IMR-90 (cell line): ENCODE data around the gene PARD3. TPM values are rescaled to one million over a fixed set of nuclear protein-coding genes. Genes with fewer than 3 reads are reported as not detected.

Experiments used
- ATAC-seq: fragments of 200-7000 bp; cut with Tn5 transposase; 2 replicates; pipeline ENCODE4 v1.9.1; 2020; ENCODE audit warnings: low read depth, mild to moderate bottlenecking, moderate library complexity
- BruUV-seq: library from RNA; stranded (reverse); fragments of 400-500 nt; replicated peaks from 2 replicates; lab custom pipeline; 2021; lab: Mats Ljungman, UMichigan
- CTCF ChIA-PET: fragments of 300-600 bp; formaldehyde crosslinking; extraction: SDS; loops from one replicate; lab custom pipeline; 2021; ENCODE audit warnings: antibody characterized with exemption; lab: Yijun Ruan, JAX
- POLR2A ChIA-PET: fragments of 300-600 bp; sonication (Branson Sonifier 250); formaldehyde crosslinking; loops from one replicate; lab custom pipeline; 2022; ENCODE audit warnings: antibody characterized with exemption; ENCODE audit not compliant: unreplicated experiment; lab: Charles Lee
- DNase-seq: peaks from one replicate; pipeline ENCODE4 v3.0.0; 2013
- H2AFZ ChIP-seq: replicated peaks from 2 replicates; pipeline ENCODE3; 2013; ENCODE audit warnings: low read length, mild to moderate bottlenecking; ENCODE audit not compliant: poor library complexity
- H2AK5ac ChIP-seq: 2 replicates; pipeline ENCODE4 v1.6.1; 2013; ENCODE audit warnings: low read depth, low read length, inconsistent platforms
- H2AK9ac ChIP-seq: replicated peaks from 2 replicates; pipeline ENCODE3; 2013; ENCODE audit warnings: mild to moderate bottlenecking, low read depth, low read length, moderate library complexity; ENCODE audit not compliant: poor library complexity
- H2BK120ac ChIP-seq: 2 replicates; pipeline ENCODE4 v1.6.1; 2013; ENCODE audit warnings: low read depth, low read length, inconsistent platforms
- H2BK15ac ChIP-seq: 3 replicates; pipeline ENCODE4 v1.6.1; 2013; ENCODE audit warnings: low read depth, low read length, inconsistent platforms
- H2BK20ac ChIP-seq: 2 replicates; pipeline ENCODE4 v1.6.1; 2013; ENCODE audit warnings: low read depth, mild to moderate bottlenecking, inconsistent platforms, low read length, moderate library complexity
- H2BK5ac ChIP-seq: 2 replicates; pipeline ENCODE4 v1.6.1; 2013; ENCODE audit warnings: mild to moderate bottlenecking, low read depth, low read length, inconsistent platforms; ENCODE audit not compliant: poor library complexity, severe bottlenecking
- H3K14ac ChIP-seq: replicated peaks from 2 replicates; pipeline ENCODE4 v1.6.1; 2013; ENCODE audit warnings: low read depth, low read length, inconsistent platforms
- H3K18ac ChIP-seq: 2 replicates; pipeline ENCODE4 v1.6.1; 2013; ENCODE audit warnings: low read depth, low read length, control low read depth
- H3K23ac ChIP-seq: 2 replicates; pipeline ENCODE4 v1.6.1; 2013; ENCODE audit warnings: low read depth, low read length, inconsistent platforms
- H3K27ac ChIP-seq: 2 replicates; pipeline ENCODE4 v1.5.1; 2013; ENCODE audit warnings: mild to moderate bottlenecking, control low read depth, low read length; ENCODE audit not compliant: insufficient read depth
- H3K27me3 ChIP-seq: 2 replicates; pipeline ENCODE4 v1.6.1; 2013; ENCODE audit warnings: low read length; ENCODE audit not compliant: control insufficient read depth, insufficient read depth
- H3K36me3 ChIP-seq: 2 replicates; pipeline ENCODE4 v1.6.1; 2013; ENCODE audit warnings: low read length, mixed read lengths; ENCODE audit not compliant: control insufficient read depth, insufficient read depth
- H3K4ac ChIP-seq: 2 replicates; pipeline ENCODE4 v1.6.1; 2013; ENCODE audit warnings: low read depth, low read length, inconsistent platforms
- H3K4me1 ChIP-seq: 2 replicates; pipeline ENCODE4 v1.6.1; 2013; ENCODE audit warnings: low read length, mixed read lengths; ENCODE audit not compliant: control insufficient read depth, insufficient read depth
- H3K4me2 ChIP-seq: 2 replicates; pipeline ENCODE4 v1.6.1; 2013; ENCODE audit warnings: low read depth, mild to moderate bottlenecking, control low read depth, low read length, moderate library complexity
- H3K4me3 ChIP-seq: 2 replicates; pipeline ENCODE4 v1.5.1; 2013; ENCODE audit warnings: low read depth, mild to moderate bottlenecking, control low read depth, low read length, moderate library complexity; ENCODE audit not compliant: insufficient read depth
- H3K56ac ChIP-seq: 2 replicates; pipeline ENCODE4 v1.6.1; 2013; ENCODE audit warnings: low read length, inconsistent platforms; ENCODE audit not compliant: insufficient read depth; ENCODE audit errors: extremely low read depth
- H3K79me1 ChIP-seq, 2 experiments: 2 replicates each; pipeline ENCODE4 v1.6.1; 2013; ENCODE audit warnings: low read length in 2 of 2, inconsistent platforms in 1 of 2, low read depth in 1 of 2
- H3K9ac ChIP-seq: 2 replicates; pipeline ENCODE4 v1.6.1; 2013; ENCODE audit warnings: low read depth, low read length, control low read depth
- H3K9me1 ChIP-seq: 2 replicates; pipeline ENCODE4 v1.6.1; 2013; ENCODE audit warnings: low read length, inconsistent platforms; ENCODE audit not compliant: insufficient read depth
- H3K9me3 ChIP-seq: 2 replicates; pipeline ENCODE4 v1.6.1; 2013; ENCODE audit warnings: low read length; ENCODE audit not compliant: control insufficient read depth, insufficient read depth
- H4K20me1 ChIP-seq: 2 replicates; pipeline ENCODE4 v1.6.1; 2013; ENCODE audit warnings: low read length, inconsistent platforms; ENCODE audit not compliant: insufficient read depth
- H4K5ac ChIP-seq: 2 replicates; pipeline ENCODE4 v1.6.1; 2013; ENCODE audit warnings: mild to moderate bottlenecking, low read depth, low read length, control low read depth
- H4K8ac ChIP-seq, 2 experiments: 2 replicates each; pipeline ENCODE4 v1.6.1; 2013; ENCODE audit warnings: low read depth in 2 of 2, low read length in 2 of 2, control low read depth in 1 of 2, inconsistent platforms in 1 of 2
- H4K91ac ChIP-seq: 2 replicates; pipeline ENCODE4 v1.6.1; 2013; ENCODE audit warnings: low read depth, low read length, inconsistent platforms; ENCODE audit not compliant: insufficient read depth
- CHD1 ChIP-seq: IDR thresholded peaks from 2 replicates; pipeline ENCODE4 v1.6.1; 2012; ENCODE audit warnings: low read depth, low read length, improper control_type of control experiment
- FOS ChIP-seq: fragments of 150-350 bp; IDR thresholded peaks from 2 replicates; pipeline ENCODE4 v1.6.1; 2016; ENCODE audit warnings: low read depth, low read length
- MAZ ChIP-seq: IDR thresholded peaks from 2 replicates; pipeline ENCODE4 v1.6.1; 2012; ENCODE audit warnings: low read depth, mild to moderate bottlenecking, low read length, improper control_type of control experiment, moderate library complexity, borderline replicate concordance
- MXI1 ChIP-seq: IDR thresholded peaks from 2 replicates; pipeline ENCODE4 v1.6.1; 2012; ENCODE audit warnings: low read depth, mild to moderate bottlenecking, low read length, moderate library complexity, borderline replicate concordance
- NFE2L2 ChIP-seq: fragments of 150-350 bp; IDR thresholded peaks from 2 replicates; pipeline ENCODE4 v1.6.1; 2016; ENCODE audit warnings: low read depth, mild to moderate bottlenecking, low read length
- RFX5 ChIP-seq: IDR thresholded peaks from 2 replicates; pipeline ENCODE4 v1.8.0; 2012; ENCODE audit warnings: low read depth, mild to moderate bottlenecking, low read length, moderate library complexity
- SMC3 ChIP-seq: fragments of 150-350 bp; IDR thresholded peaks from 2 replicates; pipeline ENCODE4 v1.6.1; 2016; ENCODE audit warnings: low read depth, mild to moderate bottlenecking, antibody characterized with exemption, low read length, moderate library complexity
- WGBS, 2 experiments: methylation state at CpG; one replicate each; pipeline versions ENCODE4 v1.1.5 to v1.1.7; 2013; ENCODE audit warnings: missing lambda C conversion rate in 2 of 2; ENCODE audit not compliant: insufficient read length in 1 of 2; ENCODE audit errors: extremely low coverage in 2 of 2; 5-methylcytosine and 5-hydroxymethylcytosine counted together
- dilution Hi-C: fragments of 300-500 bp; cut with HindIII; formaldehyde crosslinking; loops from one replicate; pipeline ENCODE4 v1.14.3; 2018; ENCODE audit warnings: low sequenced_read_pairs; ENCODE audit not compliant: unreplicated experiment
- in situ Hi-C: fragments of 300-500 bp; cut with MboI; formaldehyde crosslinking; loops from 3 replicates; pipeline ENCODE4 v1.14.3; 2019; ENCODE audit warnings: low sequenced_read_pairs, inconsistent platforms, mixed read lengths
- intact Hi-C: fragments of 100-400 bp; cut with micrococcal nuclease; formaldehyde crosslinking; loops from 2 replicates; pipeline ENCODE4 v1.10.0; 2022
- polyA plus RNA-seq, 3 experiments: library from polyadenylated mRNA; depleted of rRNA; stranded (reverse); fragments of >200 nt; gene quantifications; 2 replicates each; pipeline ENCODE4 v1.2.3, GENCODE V29; 2012; ENCODE audit warnings: low replicate concordance in 1 of 3
- total RNA-seq: library from RNA; depleted of rRNA; stranded (reverse); fragments of >200 nt; gene quantifications from 2 replicates; pipeline ENCODE4 v1.2.3, GENCODE V29; 2012

The PARD3 gene
- total and polyA plus RNA-seq, 2 of the 4 experiments (the other 2 are of a cell fraction), result 14.6 to 37.5 TPM

DNA sequence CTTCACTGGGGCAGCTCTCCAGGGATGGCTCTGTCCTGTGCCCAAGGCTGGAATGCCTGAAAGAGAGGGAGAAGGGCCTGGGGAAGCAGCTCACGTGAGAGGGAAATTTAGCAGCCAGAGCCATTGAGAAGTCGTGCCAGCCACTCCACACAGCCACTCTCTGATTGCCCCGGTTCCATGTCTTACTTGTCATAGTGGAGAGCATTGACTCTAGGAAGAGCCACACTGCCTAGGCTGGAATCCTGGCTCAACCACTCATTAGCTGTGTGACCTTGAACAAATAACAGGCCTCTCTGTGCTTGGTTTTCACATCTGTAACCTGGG, 728.0 kb downstream of the PARD3 start:
- Histone ChIP-seq H3K9ac (no peak overlapping the region), H3K4me2 (no peak overlapping the region), H4K5ac (no peak overlapping the region), H2AK5ac (no peak overlapping the region), H2BK20ac (no peak overlapping the region), H3K27me3 (peaks cover 1% of the 10 kb centered on the region; the same call in 1 of the 2 replicates), H3K18ac (no peak overlapping the region), H3K27ac (no peak overlapping the region), H4K91ac (no peak overlapping the region), H3K4ac (no peak overlapping the region), H2BK5ac (no peak overlapping the region), H3K4me1 (no peaks in the 10 kb centered on the region), H2BK15ac (no peak overlapping the region), H3K79me1 (no peaks in the 10 kb centered on the region), H4K8ac (no peak overlapping the region), H3K4me3 (no peak overlapping the region), H3K56ac (no peak overlapping the region), H2AFZ (no peak overlapping the region), H2AK9ac (no peak overlapping the region), H3K23ac (no peak overlapping the region), H3K36me3 (no peaks in the 10 kb centered on the region), H3K9me3 (peaks cover 8% of the 10 kb centered on the region), H3K9me1 (no peaks in the 10 kb centered on the region), H3K14ac (no peak overlapping the region), H2BK120ac (no peak overlapping the region), H4K20me1 (no peaks in the 10 kb centered on the region)
- POLR2A ChIA-PET, result no interaction called here
- dilution Hi-C loops, result no loop called here
- intact Hi-C loops, result no loop called here
- no TSS peak for BruUV-seq
- no CpG with 5 or more reads among the region's 3 CpGs for WGBS, 2 experiments
- DNase-seq (no peak), ATAC-seq (no peak)
- CTCF ChIA-PET, result no interaction called here
- TF ChIP-seq MXI1 (no peak), SMC3 (no peak), NFE2L2 (no peak), FOS (no peak), RFX5 (no peak), MAZ (no peak), CHD1 (no peak)
- in situ Hi-C loops, result no loop called here
